IPS-20b (cell line): ENCODE data around the gene FANK1.

Experiments
- H3K27ac ChIP-seq: one replicate; pipeline ENCODE4 v1.5.1; 2013; ENCODE audit warnings: low read length
- H3K27me3 ChIP-seq: 2 replicates; pipeline ENCODE4 v1.6.1; 2013; ENCODE audit warnings: mild to moderate bottlenecking, low read length, inconsistent platforms; ENCODE audit not compliant: insufficient read depth
- H3K36me3 ChIP-seq: 2 replicates; pipeline ENCODE4 v1.6.1; 2013; ENCODE audit warnings: low read depth, mild to moderate bottlenecking, inconsistent platforms, low read length, moderate library complexity; ENCODE audit not compliant: insufficient read depth
- H3K4me1 ChIP-seq: 2 replicates; pipeline ENCODE4 v1.6.1; 2013; ENCODE audit warnings: mild to moderate bottlenecking, control low read depth, inconsistent platforms, low read length, moderate library complexity; ENCODE audit not compliant: insufficient read depth
- H3K4me3 ChIP-seq: 2 replicates; pipeline ENCODE4 v1.5.1; 2013; ENCODE audit warnings: mild to moderate bottlenecking, low read length, inconsistent platforms
- H3K9ac ChIP-seq: 2 replicates; pipeline ENCODE4 v1.6.1; 2013; ENCODE audit warnings: low read depth, mild to moderate bottlenecking, inconsistent platforms, low read length, moderate library complexity
- H3K9me3 ChIP-seq: 2 replicates; pipeline ENCODE4 v1.6.1; 2013; ENCODE audit warnings: mild to moderate bottlenecking, low read depth, low read length, inconsistent platforms; ENCODE audit not compliant: insufficient read depth

The FANK1 gene

DNA sequence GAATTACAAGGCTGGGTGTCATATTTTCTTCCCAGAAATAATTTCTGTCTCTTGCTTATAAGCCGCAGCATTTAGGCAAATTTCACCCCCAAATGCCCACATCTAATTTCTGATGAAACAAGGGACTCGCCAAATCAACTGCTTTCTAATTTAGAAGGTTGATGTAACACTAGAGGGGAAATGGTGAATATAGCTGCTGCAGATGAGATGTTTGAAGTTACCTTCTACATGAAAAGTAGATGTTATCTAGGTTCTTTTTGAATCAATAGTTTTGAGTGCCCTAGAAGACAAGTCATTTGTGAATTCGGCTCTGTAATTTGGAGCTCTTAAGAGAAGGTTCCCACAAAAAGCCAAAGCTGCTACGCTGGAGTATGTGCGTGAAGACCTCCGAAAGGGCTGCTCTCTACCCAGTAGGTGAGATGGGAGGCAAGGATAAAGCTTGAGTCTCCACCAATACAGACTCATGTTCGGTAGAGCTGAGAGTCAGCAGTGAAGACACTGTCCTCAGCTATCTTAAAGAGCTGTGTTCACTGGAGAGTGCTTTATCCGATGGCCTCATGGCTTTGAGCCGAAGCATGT lies 99.5 kb downstream of the FANK1 start:
- no peaks in the 10 kb centered on the region for H3K4me1 ChIP-seq
- H3K9me3 ChIP-seq, result no peaks in the 10 kb centered on the region
- H3K27ac ChIP-seq, result no peak overlapping the region
- no peak overlapping the region for H3K4me3 ChIP-seq
- H3K27me3 ChIP-seq, result no peaks in the 10 kb centered on the region
- H3K9ac ChIP-seq, result no peak overlapping the region
- no peaks in the 10 kb centered on the region for H3K36me3 ChIP-seq

DNA sequence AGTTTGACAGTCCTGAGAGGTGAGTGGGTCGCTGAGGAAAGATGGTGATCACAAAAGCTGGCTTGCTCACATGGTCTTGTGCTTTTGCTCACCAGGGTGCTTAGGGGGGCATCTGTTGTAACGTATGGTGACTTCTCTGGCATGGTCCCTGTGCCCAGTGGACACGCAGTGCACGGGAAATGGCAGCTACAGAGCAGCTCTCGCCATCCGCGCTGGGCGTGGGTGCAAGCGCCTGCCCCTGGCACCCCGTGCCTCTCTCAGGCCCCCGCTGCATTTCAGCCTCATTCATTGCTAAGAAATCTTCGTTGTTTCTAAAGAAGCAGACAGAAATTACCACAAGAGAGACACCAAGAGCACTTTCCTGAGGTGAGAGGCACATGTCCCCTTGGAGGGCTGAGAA lies 101.2 kb downstream of the FANK1 start:
- H3K9ac ChIP-seq, result no peak overlapping the region
- H3K4me1 ChIP-seq, result no peaks in the 10 kb centered on the region
- H3K27ac ChIP-seq, result no peak overlapping the region
- H3K4me3 ChIP-seq, result no peak overlapping the region
- H3K9me3 ChIP-seq, result no peaks in the 10 kb centered on the region
- no peaks in the 10 kb centered on the region for H3K27me3 ChIP-seq
- H3K36me3 ChIP-seq, result no peaks in the 10 kb centered on the region

DNA sequence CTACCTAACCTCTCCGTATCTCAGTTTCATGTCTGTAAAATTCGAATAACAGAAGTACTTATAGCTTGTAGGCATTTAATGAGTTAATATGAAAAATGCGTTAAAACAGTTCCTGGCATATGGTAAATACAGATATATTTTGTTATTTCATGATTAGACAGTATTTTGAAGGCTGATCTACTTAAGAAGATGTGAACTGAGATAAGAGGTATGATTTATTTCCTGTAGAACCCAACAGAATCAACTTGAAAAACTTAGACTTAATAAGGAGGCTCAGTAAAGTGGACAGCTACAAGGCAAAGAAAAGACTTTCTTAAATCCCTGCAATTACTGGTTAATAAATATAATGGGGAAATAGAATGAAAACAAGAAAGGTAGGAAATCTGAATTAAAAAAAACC lies 103.3 kb downstream of the FANK1 start:
- no peak overlapping the region for H3K27ac ChIP-seq
- no peaks in the 10 kb centered on the region for H3K27me3 ChIP-seq
- no peak overlapping the region for H3K9ac ChIP-seq
- no peaks in the 10 kb centered on the region for H3K9me3 ChIP-seq
- no peak overlapping the region for H3K4me3 ChIP-seq
- no peaks in the 10 kb centered on the region for H3K4me1 ChIP-seq
- H3K36me3 ChIP-seq, result no peaks in the 10 kb centered on the region

DNA sequence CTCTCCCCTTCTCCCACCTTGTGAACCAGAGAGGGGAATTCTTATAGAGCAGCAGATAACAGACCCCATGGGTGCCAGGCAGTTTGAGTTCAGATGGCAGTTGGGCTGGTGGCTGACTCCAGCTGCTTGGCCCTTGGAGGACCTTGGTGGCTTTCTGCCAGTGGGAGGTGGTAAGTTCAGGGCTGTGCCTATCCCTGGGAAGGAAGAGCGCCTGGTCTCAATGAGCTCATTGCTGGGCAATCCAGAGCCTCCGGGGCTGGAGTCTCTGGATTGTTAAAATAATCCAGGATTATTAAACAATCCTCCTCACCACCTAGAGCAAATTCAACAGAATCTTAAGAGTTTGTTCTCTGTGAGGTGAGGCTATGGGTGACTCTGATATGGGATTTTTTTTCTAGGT lies 105.2 kb downstream of the FANK1 start:
- H3K9me3 ChIP-seq, result no peaks in the 10 kb centered on the region
- no peaks in the 10 kb centered on the region for H3K36me3 ChIP-seq
- no peak overlapping the region for H3K4me3 ChIP-seq
- H3K4me1 ChIP-seq, result no peaks in the 10 kb centered on the region
- H3K27me3 ChIP-seq, result no peaks in the 10 kb centered on the region
- H3K27ac ChIP-seq, result no peak overlapping the region
- no peak overlapping the region for H3K9ac ChIP-seq

DNA sequence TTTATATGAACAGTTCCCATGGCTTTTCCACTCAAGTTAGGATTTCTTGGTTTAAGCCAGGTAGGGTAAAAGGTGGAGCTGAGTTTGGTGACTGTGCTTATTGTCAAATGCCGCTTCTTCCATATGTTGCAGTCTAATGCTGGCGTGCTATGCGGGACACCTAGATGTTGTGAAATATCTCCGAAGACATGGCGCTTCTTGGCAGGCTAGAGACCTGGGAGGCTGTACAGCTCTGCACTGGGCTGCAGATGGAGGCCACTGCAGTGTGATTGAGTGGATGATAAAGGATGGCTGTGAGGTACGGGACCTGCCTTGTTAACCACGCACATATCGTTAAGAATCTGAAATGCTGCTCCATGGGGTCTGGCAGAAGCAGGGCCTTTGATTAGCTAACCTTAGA lies 108.4 kb downstream of the FANK1 start:
- Histone ChIP-seq H3K27me3 (no peaks in the 10 kb centered on the region), H3K4me1 (no peaks in the 10 kb centered on the region), H3K9ac (no peak overlapping the region), H3K4me3 (no peak overlapping the region), H3K9me3 (no peaks in the 10 kb centered on the region), H3K27ac (no peak overlapping the region), H3K36me3 (no peaks in the 10 kb centered on the region)

DNA sequence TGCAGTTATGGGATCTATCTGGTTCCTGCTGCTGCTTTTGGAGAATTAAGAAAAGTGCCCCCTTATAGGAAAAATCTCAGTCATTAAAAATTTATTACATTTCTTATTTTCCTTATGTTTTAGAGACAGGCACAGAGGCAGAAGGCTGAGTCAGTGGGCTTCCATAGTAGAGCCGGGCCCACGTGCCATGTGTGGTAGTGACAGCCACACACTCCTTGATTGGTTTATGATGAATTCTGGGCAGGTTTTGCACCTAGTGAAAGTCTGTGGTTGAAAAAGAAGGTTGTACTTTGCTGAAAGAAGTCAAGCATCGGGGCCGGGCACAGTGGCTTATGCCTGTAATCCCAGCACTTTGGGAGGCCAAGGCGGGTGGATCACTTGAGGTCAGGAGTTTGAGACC lies 109.9 kb downstream of the FANK1 start:
- Histone ChIP-seq H3K4me1 (no peaks in the 10 kb centered on the region), H3K9me3 (no peaks in the 10 kb centered on the region), H3K27me3 (no peaks in the 10 kb centered on the region), H3K9ac (no peak overlapping the region), H3K27ac (no peak overlapping the region), H3K36me3 (no peaks in the 10 kb centered on the region), H3K4me3 (no peak overlapping the region)

DNA sequence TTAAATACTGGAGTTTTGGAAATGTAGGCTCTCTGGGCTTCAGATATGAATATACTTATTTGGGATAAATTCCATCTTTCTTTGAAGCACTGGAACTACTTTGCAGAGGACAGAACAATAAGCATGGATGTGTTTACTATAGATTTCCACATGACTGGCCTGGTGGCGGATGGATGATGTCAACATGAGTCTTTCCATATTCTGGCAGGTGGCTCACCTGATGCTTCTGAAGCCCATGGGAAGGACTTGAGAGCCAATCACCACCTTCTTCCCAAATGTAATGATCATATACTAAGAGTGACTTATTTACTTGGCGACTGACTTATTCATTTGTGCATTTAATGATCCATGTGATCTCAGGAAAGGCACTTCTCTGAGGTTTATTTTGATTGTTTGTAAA lies 110.5 kb downstream of the FANK1 start:
- no peak overlapping the region for H3K4me3 ChIP-seq
- no peaks in the 10 kb centered on the region for H3K9me3 ChIP-seq
- H3K36me3 ChIP-seq, result no peaks in the 10 kb centered on the region
- no peaks in the 10 kb centered on the region for H3K4me1 ChIP-seq
- no peaks in the 10 kb centered on the region for H3K27me3 ChIP-seq
- no peak overlapping the region for H3K27ac ChIP-seq
- H3K9ac ChIP-seq, result no peak overlapping the region

DNA sequence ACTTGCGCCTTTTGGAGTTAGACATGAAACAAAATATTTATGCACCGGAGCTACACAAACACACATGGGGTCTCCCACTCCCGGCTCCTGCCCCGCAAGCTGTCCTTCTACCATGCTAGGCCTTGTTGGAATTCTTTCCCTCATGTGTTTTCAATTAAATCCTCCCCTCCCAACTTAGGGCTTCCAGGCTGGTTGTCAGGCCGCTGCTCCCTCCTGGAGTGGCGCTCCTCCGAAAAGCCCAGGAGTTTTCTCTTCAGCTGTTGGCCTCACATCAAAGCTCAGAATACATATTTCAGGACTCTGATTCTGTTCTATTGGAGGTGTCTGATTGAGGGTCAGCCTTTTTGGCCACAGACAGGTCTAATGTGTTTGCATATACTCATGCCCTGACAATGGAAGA lies 113.3 kb downstream of the FANK1 start:
- Histone ChIP-seq H3K4me1 (0 out of 2 replicates have a peak, but pooled peaks cover 4% of the 10 kb centered on the region), H3K9me3 (no peaks in the 10 kb centered on the region), H3K4me3 (no peak overlapping the region), H3K27ac (no peak overlapping the region), H3K27me3 (no peaks in the 10 kb centered on the region), H3K9ac (no peak overlapping the region), H3K36me3 (no peaks in the 10 kb centered on the region)

DNA sequence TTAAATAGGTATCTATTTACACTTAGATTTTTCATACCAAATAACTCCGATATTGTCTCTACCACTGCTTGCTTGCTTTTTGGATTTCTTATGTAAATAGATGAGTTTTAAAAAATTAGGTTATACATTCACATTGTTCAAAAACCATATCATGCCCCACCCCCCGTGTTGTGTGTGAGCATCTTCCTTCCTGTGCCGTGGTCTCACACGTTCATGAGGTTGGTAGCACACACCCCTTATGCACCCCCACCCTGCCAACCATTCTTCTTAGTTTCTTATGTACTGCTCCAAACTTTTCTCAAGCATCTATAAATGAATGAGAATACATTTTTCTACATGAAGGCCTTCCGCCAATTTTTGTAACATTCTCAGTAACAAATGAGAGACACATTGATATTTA lies 115.6 kb downstream of the FANK1 start:
- Histone ChIP-seq H3K4me3 (no peak overlapping the region), H3K9me3 (no peaks in the 10 kb centered on the region), H3K36me3 (no peaks in the 10 kb centered on the region), H3K27me3 (no peaks in the 10 kb centered on the region), H3K9ac (no peak overlapping the region), H3K4me1 (0 out of 2 replicates have a peak, but pooled peaks cover 4% of the 10 kb centered on the region), H3K27ac (no peak overlapping the region)

DNA sequence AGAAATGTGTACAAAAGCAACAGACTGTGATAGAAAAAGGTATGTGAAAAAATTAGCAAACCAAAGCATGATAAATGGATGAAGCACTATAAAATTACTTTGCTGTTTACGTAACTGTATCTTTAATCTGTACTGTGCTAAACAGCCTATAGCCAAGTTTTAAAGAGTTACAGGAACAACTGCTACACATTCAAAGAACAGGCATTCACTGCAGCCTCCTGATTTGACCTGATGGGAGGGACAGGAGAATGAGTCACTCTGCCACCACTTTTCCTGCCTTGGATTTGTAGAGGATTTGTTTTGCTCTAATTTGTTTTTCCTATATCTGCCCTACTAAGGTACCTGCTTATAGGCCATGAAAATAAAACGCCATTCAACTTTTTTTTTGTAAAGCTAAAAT lies 116.1 kb downstream of the FANK1 start:
- Histone ChIP-seq H3K4me1 (0 out of 2 replicates have a peak, but pooled peaks cover 4% of the 10 kb centered on the region), H3K27me3 (no peaks in the 10 kb centered on the region), H3K4me3 (no peak overlapping the region), H3K9me3 (no peaks in the 10 kb centered on the region), H3K27ac (no peak overlapping the region), H3K36me3 (no peaks in the 10 kb centered on the region), H3K9ac (no peak overlapping the region)

DNA sequence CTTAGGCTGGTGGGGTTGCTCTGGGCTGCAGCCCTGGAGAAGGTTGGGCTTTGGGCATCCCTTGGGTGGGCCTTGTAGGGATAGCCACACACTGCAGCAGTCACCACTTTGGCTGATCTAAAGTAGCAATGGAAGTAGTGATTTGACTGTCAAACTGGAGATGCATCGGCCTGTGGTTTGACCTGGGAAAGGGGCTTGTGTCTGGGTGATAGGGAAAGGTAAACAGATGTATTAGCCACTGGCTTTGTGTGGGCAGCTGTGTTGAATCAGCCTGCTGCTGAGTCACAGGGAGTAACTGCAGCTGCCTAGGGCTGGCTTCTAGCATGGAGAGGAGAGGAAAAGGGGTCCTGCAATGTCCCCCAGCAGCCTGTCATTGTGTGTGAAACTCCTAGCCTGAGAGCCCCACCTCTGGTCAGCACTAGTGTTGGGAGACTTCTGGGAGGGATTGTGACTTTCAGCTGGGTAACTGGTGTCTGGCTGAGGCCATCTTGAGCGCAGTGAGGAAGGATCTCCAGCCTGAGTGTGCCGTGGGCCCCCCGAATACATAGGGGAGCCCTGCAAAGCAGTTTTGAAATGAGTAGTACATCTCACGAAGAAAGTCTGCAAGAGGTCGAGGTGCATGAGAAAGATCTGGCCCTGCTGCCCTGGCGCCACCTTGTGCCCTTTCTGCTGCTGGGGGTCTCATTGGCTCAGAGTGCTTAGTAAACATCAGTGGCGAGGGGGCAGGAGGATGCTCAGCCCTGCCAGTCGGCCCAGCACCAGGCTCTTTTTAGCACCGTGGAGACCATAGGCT lies 117.3 kb downstream of the FANK1 start:
- Histone ChIP-seq H3K4me1 (0 out of 2 replicates have a peak, but pooled peaks cover 4% of the 10 kb centered on the region), H3K27me3 (no peaks in the 10 kb centered on the region), H3K9me3 (no peaks in the 10 kb centered on the region), H3K27ac (no peak overlapping the region), H3K36me3 (no peaks in the 10 kb centered on the region), H3K4me3 (no peak overlapping the region), H3K9ac (no peak overlapping the region)

DNA sequence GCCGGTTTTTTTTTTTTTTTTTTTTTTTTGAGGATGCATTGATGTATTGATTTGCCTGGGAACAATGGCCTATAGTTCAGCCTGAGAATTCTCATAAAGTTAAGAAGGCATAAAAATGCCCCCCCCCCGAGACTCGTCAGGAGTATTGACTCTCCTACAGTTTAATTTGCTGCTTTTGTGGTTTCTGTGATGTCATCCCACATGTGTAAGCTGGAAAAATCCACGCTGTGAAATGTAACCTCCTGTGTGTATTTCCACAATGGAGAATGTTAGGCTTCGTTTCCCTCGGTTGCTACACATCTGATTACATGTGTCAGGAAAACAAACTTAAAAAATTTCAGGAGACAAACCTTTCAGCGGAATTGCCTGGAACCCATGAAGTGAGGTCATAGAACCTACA lies 117.9 kb downstream of the FANK1 start:
- no peak overlapping the region for H3K9ac ChIP-seq
- no peak overlapping the region for H3K4me3 ChIP-seq
- H3K9me3 ChIP-seq, result no peaks in the 10 kb centered on the region
- no peaks in the 10 kb centered on the region for H3K27me3 ChIP-seq
- H3K36me3 ChIP-seq, result no peaks in the 10 kb centered on the region
- H3K4me1 ChIP-seq, result 0 out of 2 replicates have a peak, but pooled peaks cover 4% of the 10 kb centered on the region
- H3K27ac ChIP-seq, result no peak overlapping the region
